GM19467 (cell line): ENCODE data around the gene STIMATE.

Experiments used
- ATAC-seq: cut with Tn5 transposase; IDR thresholded peaks from one replicate; pipeline ENCODE4 v1.9.1; 2021; ENCODE audit warnings: mild to moderate bottlenecking, moderate library complexity; ENCODE audit not compliant: unreplicated experiment

STIMATE gene

DNA sequence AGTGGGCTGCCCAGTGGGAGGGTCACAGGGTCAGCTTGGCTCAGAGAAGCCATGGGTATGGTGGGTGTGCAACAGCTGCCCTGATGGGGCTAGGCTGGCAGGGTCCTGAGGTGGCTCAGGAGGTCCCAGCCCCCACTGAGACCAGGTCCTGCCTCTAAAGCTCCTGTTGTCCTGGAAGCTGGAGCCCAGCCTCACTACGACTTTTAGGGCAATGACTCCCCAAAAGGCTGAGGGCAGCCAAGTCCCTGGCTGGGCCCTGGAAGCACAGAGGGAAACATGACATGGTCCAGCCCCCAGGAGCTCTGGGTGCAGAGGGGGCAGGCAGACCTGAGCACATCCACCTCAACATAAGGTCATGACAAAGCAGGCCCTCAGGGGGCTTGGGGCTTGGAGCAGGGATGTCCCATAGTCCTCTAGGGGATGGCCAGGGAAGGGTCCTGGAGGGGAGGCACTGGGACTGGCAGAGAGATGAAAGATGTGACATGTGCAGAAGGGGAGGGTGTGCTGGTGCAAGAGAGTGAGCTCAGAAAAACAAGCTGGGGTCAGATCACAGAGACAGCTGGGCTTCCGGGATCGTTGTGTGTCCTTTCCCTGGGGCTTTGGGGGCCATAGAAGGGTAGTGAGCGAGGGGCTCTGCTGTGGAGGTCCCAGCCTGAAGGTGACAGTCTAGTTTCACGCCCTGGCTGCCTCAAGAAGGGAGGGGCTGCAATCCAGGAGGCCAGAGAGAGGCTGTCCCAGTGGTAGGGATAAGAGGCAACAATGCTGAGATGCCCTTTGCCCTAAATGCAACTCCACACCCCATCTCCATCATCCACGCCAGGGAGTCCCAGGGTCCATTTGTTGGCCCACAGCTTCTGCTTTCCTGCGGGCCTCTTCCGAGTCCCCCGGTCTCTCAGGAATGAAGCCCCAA is 103.4 kb downstream of the STIMATE start:
- no peak for ATAC-seq

DNA sequence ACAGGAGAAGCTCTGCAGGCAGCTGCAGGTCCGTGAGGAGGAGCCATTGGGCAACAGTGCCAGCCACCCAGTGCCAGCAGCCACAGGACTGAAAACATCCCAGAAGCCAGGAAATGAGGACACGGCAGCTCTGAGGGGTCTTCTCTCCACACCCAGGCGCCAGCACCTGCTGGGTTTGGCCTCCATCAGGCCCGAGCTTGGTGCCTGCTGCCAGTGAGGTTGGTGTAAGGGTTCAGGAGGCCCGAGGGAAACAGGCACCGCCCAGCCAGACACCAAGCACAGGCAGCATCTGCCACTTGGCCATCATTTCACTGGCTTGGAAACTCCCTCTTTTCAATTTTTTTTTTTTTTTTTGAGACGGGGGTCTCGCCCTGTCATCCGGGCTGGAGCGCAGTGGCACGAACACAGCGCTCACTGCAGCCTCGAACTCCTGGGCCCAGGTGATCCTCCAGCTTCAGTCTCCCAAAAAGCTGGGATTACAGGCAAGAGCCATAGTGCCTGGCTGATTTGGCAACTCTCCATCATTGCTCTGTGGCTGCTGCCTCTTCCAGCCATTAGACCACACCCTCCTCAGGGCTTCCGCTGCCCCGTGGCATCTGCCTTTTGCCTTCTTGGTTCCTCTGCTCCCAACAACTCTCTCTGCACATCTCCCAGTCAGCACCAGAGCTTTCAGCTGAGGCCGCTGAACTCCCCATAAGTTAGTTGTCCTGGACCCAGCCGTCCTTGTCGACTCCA is 104.2 kb downstream of the STIMATE start:
- no peak for ATAC-seq

DNA sequence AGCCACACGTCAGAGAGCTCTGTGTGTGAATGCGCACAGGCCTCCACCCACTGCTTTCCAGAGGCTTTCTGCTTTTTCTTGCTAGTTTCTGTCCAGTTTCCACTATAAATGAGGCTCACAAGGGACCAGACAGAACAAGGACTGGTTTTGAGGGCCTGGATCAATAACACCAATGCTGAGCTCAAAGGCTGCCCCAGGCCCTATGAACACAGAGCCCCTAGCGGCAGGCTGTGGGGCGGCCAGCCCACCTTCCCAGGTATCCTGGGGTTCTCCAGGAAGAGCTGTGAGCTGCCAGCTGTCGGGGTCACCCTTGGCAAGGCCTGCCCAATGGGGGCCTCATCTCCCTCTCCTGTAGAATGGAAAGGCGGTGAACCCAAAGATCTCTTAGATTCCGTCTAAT is 104.9 kb downstream of the STIMATE start:
- ATAC-seq = no peak

DNA sequence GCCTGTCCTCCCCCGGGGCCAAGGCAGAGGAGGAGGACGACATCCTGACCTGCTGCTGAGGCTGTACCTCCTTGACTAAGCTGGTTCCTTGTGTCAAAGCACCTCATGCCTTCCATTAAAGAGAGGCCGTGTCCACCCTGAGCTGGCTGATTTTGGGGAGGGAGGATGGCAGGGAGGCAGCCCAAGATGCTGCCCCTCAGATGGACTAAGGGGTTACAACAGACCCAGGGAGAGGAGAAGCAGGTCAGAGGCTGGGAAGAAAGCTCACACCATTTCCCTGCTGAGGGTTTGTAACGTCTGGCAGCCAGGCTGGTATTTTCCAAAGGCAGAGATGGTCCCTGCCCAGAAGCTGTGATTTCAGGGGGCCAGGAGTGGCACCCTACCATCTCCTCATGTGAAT is 105.4 kb downstream of the STIMATE start:
- no peak for ATAC-seq

DNA sequence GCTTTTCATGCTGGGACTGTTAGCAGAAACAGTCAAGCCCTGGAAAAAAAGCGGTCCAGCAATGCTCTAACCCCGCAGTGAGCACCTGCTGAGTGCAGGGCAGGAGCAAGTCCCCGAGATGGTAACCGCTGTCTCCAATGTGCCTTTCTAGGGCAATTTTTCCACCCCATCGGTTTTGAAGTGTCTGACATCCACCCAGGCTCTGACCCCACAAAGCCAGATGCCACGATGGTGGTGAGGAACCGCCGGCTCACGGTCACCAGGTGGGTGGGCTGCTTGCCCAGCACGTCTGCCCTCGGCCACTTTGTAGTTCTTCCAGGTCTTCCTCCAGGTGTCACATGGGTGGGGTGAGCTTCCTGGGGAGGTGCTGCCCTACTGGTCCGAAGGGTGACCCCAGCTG is 106.0 kb downstream of the STIMATE start:
- no peak for ATAC-seq

DNA sequence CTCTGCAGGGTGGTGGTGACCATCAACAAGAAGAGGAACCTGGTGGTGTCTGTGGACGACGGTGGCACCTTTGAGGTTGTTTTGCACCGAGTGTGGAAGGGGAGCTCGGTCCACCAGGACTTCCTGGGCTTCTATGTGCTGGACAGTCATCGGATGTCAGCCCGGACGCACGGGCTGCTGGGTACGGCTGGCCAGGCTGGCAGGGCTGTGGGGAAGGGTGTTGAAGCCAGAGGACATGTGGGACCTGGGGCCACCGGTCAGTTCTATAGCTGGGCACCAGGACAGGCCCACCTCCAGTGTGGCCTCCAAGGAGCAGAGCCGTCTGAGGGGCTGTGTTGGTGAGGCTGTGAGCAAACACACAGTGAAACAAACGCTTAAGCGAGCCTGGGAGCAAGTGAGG is 106.6 kb downstream of the STIMATE start:
- ATAC-seq = no peak

DNA sequence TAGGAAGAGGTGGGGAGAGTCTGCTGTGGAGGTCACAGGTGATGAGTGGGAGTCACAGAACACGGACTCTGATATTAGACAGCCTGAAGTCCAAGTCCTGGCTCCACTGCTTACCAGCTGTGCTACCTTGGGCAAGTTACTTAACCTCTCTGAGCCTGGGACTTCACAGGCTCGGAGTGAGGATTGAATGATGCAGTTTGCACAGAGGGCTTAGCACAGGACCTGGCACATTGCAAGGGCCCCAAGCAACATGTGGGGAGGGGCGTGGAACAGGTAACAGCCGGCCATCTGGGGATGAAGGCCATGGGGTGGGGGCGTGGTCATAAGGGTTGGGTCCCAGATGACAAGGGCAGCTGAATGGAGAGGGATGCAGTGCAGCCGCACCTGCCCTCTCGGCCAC is 107.0 kb downstream of the STIMATE start:
- no peak for ATAC-seq

DNA sequence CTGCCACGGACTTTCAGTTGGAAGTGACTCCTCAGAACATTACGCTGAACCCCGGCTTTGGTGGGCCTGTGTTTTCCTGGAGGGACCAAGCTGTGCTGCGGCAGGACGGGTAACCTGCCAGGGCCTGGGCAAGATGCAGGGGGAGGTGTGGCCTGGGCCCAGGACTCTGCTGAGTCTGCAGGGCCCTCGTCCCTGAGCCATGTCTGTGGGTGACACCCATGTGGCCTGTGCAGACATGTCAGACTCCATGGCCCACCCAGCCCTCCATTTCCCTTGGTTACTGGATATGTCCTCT is 107.7 kb downstream of the STIMATE start:
- ATAC-seq = no peak

DNA sequence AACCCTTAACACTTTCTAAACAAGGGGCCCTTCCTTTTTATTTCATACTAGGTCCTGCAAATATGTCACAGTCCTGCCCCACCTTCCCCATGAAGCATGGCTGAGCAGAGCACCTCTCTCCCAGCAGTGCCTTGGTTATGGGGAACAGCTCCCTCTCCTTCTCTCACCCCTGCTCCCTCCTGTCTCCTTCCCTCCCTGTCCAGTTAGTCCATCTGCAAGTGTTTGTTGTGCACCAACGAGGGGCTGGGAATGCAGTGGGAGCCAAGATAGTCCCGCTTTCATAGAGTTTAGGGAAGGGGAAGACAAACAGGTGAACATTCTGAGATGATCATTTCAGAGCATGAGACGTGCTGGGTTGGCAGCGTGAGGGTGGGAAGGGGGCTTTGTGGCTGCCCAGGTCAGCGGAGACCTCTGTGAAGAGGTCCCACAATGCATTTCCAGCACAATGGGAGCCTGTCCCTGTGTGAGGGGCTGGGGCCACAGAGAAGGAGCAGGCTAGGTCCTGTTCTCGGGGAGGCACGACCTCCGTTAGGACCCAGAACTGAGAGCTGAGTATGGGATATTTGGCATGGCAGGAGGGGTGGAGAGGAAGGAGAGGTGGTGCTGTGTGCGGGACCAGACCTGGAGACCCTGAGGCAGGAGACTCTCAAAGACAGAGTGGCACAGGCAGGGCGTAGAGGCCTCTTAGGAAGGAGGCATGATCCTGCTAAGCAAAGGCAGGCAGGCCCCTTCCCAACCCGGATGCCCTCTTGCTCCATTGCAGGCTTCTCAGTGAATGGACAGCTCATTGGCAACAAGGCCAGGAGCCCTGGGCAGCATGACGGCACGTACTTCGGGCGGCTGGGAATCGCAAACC is 108.2 kb downstream of the STIMATE start:
- ATAC-seq = no peak

DNA sequence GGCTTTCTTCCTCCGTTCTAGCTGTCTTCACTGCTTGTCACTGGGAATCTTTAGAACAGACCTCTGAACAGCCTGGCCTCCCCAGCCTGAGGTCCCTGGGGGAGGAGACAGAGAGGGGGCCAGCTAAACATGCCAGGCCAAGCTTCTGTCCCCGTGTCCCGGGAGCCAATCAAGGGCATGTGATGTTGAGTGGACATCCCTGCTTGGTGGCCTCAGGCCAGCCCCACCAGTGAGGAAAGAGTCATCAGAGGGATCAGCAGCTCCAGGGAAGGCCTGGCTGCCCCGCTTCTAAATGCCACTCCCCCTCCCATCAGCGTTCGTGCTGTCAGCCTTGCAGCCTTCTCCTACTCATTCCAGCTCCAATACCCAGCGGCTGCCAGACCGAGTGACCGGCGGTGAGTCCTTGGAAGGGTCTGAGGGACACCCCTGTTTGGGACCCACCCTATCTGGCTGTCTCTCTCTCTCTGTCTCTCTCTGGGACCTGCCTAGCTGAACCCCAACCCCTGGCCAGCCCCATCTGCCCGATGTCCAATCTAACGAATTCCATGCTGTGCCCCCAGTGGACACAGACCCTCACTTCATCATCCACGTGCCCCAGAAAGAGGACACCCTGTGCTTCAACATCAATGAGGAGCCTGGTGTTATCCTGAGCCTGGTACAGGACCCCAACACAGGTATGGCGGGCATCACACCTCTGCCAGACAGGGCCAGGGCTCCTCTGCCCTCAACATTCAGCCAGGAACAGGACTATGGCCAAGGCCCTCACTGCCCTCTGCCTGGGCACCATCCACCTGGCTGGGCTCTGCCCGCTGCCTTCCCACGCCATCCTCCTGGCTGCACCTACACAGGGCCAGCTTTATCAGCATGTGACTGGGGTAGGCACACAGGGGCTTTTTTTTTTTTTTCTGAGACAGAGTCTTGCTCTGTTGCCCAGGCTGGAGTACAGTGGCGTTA is 109.4 kb downstream of the STIMATE start:
- ATAC-seq = no peak

DNA sequence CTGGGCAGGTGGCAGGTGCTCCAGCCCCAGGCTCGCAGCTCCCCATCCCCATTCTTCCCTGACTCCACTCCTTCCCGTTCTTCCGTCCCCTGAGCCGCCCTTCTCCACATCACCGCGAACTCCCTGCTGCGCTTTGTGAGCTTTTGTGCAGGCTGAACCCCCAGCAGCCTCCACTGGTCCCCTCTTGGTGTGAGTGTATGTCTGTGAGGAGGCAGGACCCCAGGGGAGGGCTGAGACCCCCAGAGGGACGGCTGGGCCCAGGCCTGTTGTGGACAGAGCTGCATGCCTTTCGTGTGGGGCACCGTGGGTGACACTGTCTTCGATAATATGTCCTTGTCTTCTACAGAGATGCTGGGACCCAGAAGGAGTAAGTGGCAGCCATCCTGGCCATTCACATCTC is 110.1 kb downstream of the STIMATE start:
- no peak for ATAC-seq
